Skeletal muscle tissue (tissue), 4 donors: ENCODE measurements around the gene MVP. TPM values are rescaled to one million over a fixed set of nuclear protein-coding genes. Genes with fewer than 3 reads are reported as not detected.
"Not testable (repeated sequence)": the region's sequence is repeated elsewhere in the genome, so short reads cannot be mapped to it uniquely, and the experiment has no call there.

Source experiments
- H3K27ac ChIP-seq: one replicate; pipeline ENCODE4 v1.7.0; 2013; ENCODE audit warnings: mild to moderate bottlenecking, low read depth, low read length, inconsistent platforms
- H3K27me3 ChIP-seq, 3 donors: one replicate each; pipeline ENCODE4 v1.7.0; 2013; ENCODE audit warnings: low read length in 3 of 3; ENCODE audit not compliant: control insufficient read depth in 3 of 3, insufficient read depth in 3 of 3
- H3K36me3 ChIP-seq, 3 donors: one replicate each; pipeline ENCODE4 v1.7.0; 2013; ENCODE audit warnings: low read length in 3 of 3; ENCODE audit not compliant: control insufficient read depth in 3 of 3, insufficient read depth in 3 of 3
- H3K4me1 ChIP-seq, 3 donors: one replicate each; pipeline ENCODE4 v1.7.0; 2013; ENCODE audit warnings: low read length in 3 of 3, mild to moderate bottlenecking in 3 of 3; ENCODE audit not compliant: control insufficient read depth in 3 of 3, insufficient read depth in 3 of 3
- H3K4me3 ChIP-seq, 3 donors: one replicate each; pipeline ENCODE4 v1.7.0; 2013; ENCODE audit warnings: low read length in 3 of 3
- H3K9ac ChIP-seq, 3 donors: one replicate each; pipeline ENCODE4 v1.7.0; 2013; ENCODE audit warnings: low read length in 3 of 3, mild to moderate bottlenecking in 3 of 3, moderate library complexity in 2 of 3, low read depth in 1 of 3
- H3K9me3 ChIP-seq, 3 donors: one replicate each; pipeline ENCODE4 v1.7.0; 2013; ENCODE audit warnings: low read length in 3 of 3; ENCODE audit not compliant: control insufficient read depth in 3 of 3
- total RNA-seq: library from RNA; depleted of rRNA; stranded (reverse); fragments of >200 nt; gene quantifications from one replicate; pipeline ENCODE4 v1.2.3, GENCODE V29; 2014
- donor health status: Osteomylitis.

MVP gene
- total RNA-seq, 1 donor from 2014 or later = 28.2 TPM

- H3K4me3 ChIP-seq, H3K36me3 ChIP-seq, H3K27me3 ChIP-seq, H3K9ac ChIP-seq, H3K9me3 ChIP-seq, H3K27ac ChIP-seq: not testable (repeated sequence)
- peaks cover 16 to 31% (median 18%) of the 10 kb centered on the region in 3 donors for H3K4me1 ChIP-seq
Measured at GRCh38 chr16:29787155-29787554, 33.1 kb upstream of the MVP start.

GRCh38 chr16:29789775-29790182, 30.5 kb upstream of the MVP start:
- H3K4me1 ChIP-seq = peaks cover 16 to 30% (median 18%) of the 10 kb centered on the region in 3 donors
- no peaks in the 10 kb centered on the region for H3K27me3 ChIP-seq
- no peaks in the 10 kb centered on the region for H3K9me3 ChIP-seq
- H3K27ac ChIP-seq = peak overlapping the region; percentile 85
- H3K4me3 ChIP-seq = peak overlapping the region; percentile 93 to 97 (median 96)
- H3K36me3 ChIP-seq = no peaks in the 10 kb centered on the region
- H3K9ac ChIP-seq = peak overlapping the region; percentile 88 to 100 (median 97)

- Histone ChIP-seq H3K9ac (peak within 1 kb of the TSS; percentile 88 to 100 (median 97)), H3K4me1 (peaks cover 15 to 25% (median 16%) of the 10 kb centered on the region in 3 donors), H3K9me3 (no peaks in the 10 kb centered on the region), H3K36me3 (no peaks in the 10 kb centered on the region), H3K27ac (peak within 1 kb of the TSS; percentile 85), H3K27me3 (no peaks in the 10 kb centered on the region), H3K4me3 (peak within 1 kb of the TSS; percentile 93 to 97 (median 96))
Measured at GRCh38 chr16:29790183-29790948, 29.9 kb upstream of the MVP start, which contains the start of gene KIF22. TSS of gene KIF22 (plus strand) at chr16:29790751. CDS start at chr16:29790760, 9 bp downstream.

- H3K4me3 ChIP-seq = peak overlapping the region; percentile 83 to 93 (median 88)
- peak overlapping the region; percentile 29 for H3K27ac ChIP-seq
- no peaks in the 10 kb centered on the region for H3K9me3 ChIP-seq
- no peaks in the 10 kb centered on the region for H3K36me3 ChIP-seq
- H3K9ac ChIP-seq = peak overlapping the region; percentile 66 to 83 (median 80)
- H3K27me3 ChIP-seq = no peaks in the 10 kb centered on the region
- H3K4me1 ChIP-seq = peaks cover 15 to 25% (median 16%) of the 10 kb centered on the region in 3 donors
Measured at GRCh38 chr16:29790949-29791844, 29.1 kb upstream of the MVP start.

- Histone ChIP-seq H3K4me3 (no peak overlapping the region), H3K9ac (no peak overlapping the region), H3K9me3 (no peaks in the 10 kb centered on the region), H3K4me1 (peaks cover 15 to 25% (median 16%) of the 10 kb centered on the region in 3 donors), H3K27me3 (no peaks in the 10 kb centered on the region), H3K27ac (no peak overlapping the region), H3K36me3 (peaks cover 0 to 4% (median 3%) of the 10 kb centered on the region in 3 donors)
Measured at GRCh38 chr16:29791845-29792807, 28.1 kb upstream of the MVP start.

- H3K36me3 ChIP-seq, H3K9me3 ChIP-seq, H3K4me3 ChIP-seq, H3K9ac ChIP-seq, H3K27ac ChIP-seq, H3K27me3 ChIP-seq: not testable (repeated sequence)
- H3K4me1 ChIP-seq = peaks cover 15 to 25% (median 16%) of the 10 kb centered on the region in 3 donors
Measured at GRCh38 chr16:29793153-29793552, 27.1 kb upstream of the MVP start.

- Histone ChIP-seq H3K36me3 (peaks cover 13 to 17% (median 17%) of the 10 kb centered on the region in 3 donors), H3K9ac (no peak overlapping the region), H3K9me3 (no peaks in the 10 kb centered on the region), H3K4me3 (no peak overlapping the region), H3K27ac (no peak overlapping the region), H3K4me1 (peaks cover 15 to 25% (median 16%) of the 10 kb centered on the region in 3 donors), H3K27me3 (no peaks in the 10 kb centered on the region)
Measured at GRCh38 chr16:29794231-29794710, 26.0 kb upstream of the MVP start.

- no peak overlapping the region for H3K27ac ChIP-seq
- no peak overlapping the region for H3K4me3 ChIP-seq
- no peaks in the 10 kb centered on the region for H3K27me3 ChIP-seq
- peaks cover 13 to 20% (median 17%) of the 10 kb centered on the region in 3 donors for H3K36me3 ChIP-seq
- H3K4me1 ChIP-seq = peaks cover 13 to 20% (median 16%) of the 10 kb centered on the region in 3 donors
- H3K9me3 ChIP-seq = no peaks in the 10 kb centered on the region
- H3K9ac ChIP-seq = no peak overlapping the region
Measured at GRCh38 chr16:29802416-29802935, 17.8 kb upstream of the MVP start.

- H3K36me3 ChIP-seq = peaks cover 12 to 16% (median 15%) of the 10 kb centered on the region in 3 donors
- H3K4me3 ChIP-seq = peak overlapping the region; percentile 93 to 98 (median 96)
Measured at GRCh38 chr16:29804020-29804419, 16.2 kb upstream of the MVP start.

More at GRCh38 chr16:29804020-29804419, 16.2 kb upstream of the MVP start:
- no peaks in the 10 kb centered on the region for H3K27me3 ChIP-seq
- H3K9me3 ChIP-seq = no peaks in the 10 kb centered on the region
- peaks cover 28 to 35% (median 32%) of the 10 kb centered on the region in 3 donors for H3K4me1 ChIP-seq
- peak overlapping the region; percentile 97 to 99 (median 99) for H3K9ac ChIP-seq
- peak overlapping the region; percentile 96 for H3K27ac ChIP-seq
